Activated CD4-positive, alpha-beta T cell treated with anti-CD3 and anti-CD28 coated beads, Interleukin-2, amount 50 U/mL, for 4 hours (primary cell): ENCODE data around the gene CD79A.

Experiments
- DNase-seq, 2 experiments: peaks; one replicate each; pipeline ENCODE4 v3.0.0-alpha.2; 2020

CD79A gene

DNA sequence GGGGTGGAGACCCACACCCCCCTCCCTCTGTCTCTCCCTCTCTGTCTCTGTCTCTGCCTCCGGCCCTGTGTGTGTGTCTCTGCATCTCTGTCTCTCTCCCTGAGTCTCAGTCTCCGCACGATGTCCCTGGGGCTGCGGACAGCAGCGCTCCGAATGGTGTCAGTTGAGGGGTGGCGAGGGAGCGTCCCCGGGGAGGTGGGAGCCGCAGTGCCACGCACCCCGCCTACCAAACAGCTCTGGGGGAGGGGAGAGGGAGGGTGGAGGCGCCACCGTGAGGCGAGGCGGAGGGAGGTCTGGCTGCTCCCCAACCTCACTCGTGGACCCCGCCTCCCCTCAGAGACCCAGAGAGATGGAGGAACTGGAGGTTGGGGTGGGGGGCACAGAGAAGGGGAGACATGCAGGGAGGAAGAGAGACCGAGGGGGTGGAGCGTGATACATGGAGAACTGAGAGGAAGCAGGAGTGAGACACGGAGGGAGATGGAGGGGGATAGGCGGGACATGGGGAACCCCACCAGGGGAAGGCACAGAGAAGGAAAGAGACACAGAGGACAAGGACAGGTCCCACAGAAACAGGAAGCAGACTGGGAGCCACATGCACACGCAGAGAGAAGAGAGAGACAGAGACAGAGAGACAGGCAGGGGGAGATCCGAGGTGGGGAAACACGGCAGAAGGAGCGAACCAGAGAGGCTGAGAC, 44.0 kb downstream of the CD79A start:
- DNase-seq, result no peak

DNA sequence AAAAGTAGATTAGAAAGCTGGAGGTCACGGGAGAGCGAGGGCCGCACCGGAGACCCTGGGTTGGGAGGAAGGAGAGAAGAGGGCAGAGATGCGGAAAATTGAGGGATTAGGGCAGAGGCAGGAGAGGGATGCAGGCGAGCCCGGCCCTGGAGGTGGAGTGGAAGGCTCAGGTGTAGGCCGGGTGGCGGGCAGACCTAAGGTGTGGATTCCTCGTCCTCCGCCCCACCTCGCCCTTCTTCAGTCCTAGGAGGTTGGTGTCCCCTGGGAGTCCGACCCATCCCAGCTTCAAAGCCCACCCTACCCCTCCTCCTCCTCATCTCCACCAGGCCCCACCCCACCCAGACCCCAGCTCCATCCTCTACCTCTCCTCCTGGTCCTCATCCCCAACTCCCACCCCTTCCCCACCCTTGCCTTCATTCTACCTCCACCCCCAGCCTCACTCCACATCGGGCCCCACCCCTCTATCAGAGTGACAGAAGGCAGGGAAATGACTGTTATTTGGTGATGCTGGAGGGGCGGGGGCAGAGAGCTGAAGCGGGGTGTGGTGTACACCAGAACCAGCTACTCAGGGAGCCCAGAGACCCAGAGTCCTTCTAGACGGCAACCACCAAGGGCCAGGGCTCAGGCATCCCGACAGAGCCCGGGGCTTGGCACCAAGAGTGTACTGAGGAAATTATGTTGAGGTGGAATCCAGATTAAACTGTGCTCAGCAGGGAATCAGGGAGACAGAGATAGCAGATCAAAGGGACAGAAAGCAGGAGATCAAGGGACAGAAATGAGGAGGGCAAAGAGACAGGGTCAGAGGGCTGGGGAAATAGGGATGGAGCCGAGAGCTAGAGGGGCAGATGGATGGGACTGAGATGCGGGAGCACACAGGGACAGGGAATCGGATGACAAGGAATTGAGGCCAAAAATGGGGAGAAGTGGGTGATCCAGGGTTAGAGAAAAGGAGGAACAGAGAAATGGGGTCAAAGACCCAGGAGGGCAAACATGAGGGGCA, 44.8 kb downstream of the CD79A start:
- no peak for DNase-seq

DNA sequence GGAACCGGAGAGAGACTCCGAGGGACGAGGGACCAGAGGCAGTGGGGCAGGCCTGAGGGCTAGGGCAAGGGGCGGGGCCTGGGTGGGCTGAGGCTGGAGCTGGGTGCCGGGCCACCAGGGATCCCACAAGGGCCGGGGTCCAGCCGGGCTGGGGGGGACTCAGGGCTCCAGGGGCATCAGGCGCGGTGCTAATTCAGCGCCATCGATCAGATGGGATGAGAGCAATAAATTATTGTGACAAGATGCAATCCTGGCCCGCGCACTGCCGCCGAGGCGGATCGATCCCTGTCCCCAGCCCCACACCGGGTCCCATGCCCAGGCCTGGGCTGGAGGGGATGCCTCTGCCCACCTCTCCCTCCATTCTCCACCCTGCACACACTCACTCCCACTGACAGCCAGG, 45.5 kb downstream of the CD79A start:
- no peak for DNase-seq

DNA sequence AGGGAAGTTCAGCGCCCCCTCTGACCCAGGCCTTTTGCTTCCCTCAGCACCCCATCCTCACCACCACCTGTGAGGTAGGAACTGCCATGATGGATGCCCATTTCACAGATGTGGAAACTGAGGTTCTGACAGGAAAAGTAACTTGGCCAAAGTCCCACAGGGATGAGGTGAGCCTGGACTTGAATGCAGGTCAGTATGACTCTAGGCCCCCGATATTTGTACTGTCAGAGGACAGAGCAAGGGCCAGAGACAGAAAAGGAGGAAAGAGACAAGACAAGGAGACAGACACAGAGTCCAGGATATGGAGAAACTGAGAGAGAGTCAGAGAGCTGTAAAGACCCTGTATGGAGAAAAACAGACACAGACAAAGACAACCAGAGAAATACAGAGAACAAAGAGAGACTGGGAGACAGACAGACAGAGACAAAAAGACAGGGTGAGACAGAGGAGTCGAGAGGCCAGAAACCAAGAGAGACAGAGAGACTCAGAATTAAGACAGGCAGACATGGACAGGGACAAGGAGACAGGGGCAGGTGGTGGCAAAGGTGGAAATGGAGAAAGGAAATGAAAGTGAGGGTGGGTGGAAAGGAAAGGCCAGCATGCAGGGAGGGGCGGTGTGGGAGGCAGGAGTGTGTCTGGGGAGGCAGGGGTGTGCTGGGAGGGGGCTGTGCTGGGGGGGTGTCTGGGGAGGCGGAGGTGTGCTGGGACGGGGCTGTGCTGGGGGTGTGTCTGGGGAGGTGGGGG, 46.1 kb downstream of the CD79A start:
- DNase-seq, result no peak

DNA sequence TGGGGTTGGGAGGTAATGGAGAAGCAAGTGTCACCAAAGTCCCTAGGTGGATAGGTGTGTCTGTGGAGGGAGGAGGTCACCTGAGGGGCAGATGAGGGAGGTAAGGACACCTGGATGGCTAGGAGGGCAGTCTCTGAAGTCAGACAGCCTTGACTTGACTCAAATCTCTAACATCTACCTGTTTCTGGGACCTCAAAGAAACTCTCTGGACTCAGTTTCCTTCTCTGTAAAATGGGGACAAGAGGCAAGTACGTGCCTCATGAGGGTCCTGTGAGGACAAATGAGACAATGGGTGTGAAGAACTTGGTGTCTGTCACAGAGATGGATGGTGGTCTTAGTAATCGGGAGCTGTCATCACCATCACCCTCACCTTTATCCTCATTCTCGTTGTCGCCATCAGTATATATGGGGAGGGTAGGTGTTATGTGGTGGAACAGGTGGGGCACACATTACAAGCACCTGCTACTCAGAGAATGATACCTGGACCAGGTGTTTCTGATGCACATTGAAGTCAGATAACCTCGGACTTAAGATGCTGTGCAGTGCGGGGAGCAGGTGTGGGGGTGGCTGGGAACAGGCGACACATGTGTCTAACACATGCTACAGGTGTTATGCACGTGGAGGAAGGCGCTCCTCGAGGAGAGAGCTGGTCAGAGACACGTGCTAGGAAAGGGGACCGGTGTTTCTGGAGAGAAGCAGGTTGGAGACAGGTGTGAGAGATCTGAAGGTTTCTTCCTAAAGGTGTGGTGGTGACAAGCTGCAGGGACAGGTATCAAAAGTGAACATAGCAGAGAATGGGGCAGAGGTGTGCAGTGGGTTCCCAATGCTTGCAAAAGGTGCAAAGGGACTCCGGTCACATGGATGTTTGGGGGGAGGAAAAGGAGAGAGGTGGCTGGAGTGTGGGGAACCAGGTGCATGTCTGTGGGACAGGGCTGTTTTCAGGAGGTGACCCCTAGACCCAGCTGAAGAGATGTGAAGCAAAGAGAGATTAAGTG, 47.4 kb downstream of the CD79A start:
- no peak for DNase-seq

DNA sequence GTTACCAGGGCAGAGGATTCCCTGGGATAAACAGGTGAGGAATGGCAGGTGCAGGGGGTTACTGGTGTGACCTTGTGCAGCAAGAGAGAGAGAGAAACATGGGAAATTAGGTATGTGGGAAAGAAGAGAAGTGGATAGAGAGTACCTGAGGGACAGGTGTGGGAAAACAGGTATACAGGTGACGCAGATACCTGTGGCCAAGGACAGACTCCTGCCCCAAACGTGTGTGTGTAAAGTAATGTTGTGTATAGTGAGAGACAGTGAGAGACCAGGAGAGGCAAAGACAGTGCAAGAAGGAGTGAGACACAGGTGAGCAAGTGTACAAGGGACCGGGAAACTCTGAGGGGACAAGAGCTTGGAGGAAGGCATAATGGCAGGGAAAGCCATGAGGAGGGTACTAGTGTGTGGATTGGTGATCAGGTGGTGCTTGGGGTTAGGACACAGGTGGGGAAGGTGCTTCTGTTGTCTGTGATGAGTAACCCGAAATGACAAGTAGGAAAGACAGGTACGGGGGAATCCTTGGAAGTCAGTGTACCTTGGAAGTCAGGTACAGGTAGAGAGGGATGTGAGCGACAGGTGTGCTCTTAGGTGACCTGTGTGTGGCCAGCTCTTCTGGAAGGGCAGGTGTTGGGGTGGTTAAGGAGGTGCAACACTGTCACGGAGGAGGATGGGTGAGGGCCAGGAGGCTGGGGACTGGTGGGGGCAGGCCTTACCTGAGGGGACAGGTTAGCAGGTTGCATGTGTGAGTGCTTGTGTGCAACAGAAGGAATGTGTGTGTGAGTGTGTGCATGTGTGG, 48.3 kb downstream of the CD79A start:
- no peak for DNase-seq

DNA sequence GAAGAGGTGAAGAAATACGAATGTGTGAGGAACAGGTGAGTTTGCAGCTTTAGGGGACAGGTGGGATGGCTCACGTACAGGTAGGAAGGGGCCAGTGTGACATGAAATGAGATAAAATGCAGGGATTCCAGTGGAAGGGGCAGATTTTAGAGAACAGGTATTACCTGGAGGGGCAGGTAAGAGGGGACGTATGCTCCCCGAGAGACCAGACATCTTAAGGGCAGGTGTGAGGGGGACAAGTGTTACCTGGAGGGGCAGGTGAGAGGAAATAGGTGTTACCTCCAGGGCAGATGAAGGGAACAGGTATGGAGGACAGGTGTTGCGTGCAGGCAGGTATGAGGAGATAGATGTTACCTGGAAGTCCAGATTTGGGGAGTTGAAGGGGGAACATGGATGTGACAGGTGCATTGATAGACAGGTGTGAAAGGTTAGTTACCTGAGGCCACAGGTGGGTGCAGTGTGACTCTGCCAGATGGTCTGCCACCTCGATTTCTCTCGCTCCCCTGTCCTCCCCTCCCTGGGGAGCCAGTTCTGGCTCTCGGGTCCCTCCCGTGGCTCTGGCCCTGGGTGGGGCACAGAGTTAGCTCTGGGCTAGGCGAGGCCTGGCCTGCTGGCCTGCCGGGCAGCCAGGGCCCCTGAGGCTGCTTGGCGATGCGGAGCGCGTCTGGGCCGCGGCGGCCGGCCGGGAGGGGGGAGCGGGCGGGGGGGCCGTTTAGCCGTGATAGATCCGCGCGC, 49.1 kb downstream of the CD79A start:
- DNase-seq, result no peak

DNA sequence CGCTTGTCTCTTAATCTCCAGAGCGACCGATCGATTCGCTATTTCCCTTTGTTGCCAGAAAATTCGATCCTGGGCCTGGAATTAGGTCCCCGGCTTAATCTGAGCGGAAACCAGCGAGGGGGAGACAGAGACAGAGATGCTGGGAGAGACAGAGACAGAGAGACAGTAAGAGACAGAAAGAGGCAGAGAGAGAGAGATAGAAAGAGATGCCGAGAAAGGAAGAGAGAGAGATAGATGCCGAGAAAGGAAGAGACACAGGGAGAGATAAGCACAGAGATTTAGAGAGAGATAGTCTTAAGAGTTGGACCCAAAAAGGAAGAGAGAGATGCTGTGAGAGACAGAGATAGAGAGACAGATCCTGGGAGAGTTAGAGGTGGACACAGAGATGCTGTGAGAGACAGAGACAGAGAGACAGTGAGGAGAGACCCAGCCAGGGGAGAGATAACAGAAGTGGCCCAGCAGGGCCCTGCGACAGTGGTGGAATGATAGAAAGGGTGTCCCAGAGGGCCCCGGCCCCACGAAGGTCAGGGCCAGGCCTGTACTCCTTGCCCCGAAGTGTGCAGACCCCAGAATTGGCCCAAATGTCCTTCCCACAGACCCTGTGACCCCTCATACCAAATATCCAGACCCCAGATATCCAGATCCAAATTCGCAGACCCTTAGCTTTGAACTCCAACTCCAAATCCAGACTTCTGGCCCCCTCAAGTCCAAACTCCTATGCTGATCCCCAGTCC, 49.9 kb downstream of the CD79A start:
- no peak for DNase-seq

DNA sequence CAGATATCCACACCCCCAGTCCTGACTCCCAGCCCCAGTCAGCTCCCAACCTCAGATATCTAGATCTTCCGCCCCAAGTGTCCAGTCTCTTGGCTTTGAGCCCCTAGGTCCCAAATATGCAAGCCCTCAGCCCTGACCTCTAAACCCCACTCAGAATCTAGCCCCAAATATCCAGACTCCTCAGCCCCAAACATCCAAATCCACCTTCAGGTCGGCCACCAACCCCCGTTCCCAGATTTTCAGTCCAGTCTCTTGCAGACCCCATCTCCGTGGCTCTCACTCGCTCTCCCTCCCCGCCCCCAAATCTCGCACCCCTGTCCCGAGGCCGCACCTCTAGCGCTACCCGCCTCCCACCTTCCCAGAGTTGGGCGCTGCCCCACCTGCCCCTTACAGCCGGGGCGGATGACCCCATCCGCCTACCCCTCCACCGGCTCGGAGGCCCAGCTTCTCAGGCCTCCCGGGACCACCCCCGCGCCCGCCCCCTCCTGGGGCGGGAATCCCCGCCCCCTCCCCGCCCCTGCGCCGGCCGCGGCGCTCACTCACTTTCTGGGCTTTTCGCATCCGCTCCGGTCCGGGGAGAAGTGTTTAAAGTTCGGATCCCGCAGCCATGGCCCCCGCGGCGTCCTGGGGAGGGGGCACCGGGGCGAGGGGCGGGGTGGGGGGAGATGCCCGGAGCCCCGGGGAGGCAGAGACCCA, 50.6 kb downstream of the CD79A start:
- no peak for DNase-seq

DNA sequence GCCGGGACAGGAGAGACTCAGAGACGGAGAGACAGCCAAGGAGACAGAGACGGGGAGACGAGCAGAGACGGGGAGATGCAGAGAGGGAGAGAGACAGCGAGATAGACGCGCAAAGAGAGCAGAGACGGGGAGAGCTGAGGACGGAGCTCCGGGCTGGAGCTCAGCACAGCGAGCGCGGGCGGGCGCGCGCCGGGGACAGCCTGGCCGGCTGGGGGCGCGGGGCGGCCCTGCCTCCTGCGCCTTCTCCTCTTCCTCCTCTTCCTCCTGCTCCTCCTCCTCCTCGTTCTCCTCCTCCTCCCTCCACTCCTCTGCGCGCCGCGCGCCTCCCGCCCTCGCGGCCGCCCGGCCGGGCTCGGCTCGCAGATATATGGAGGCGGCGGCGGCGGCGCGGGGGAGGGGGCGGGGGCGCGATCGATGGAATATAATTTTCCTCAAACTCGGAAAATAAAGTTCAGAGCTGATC, 51.2 kb downstream of the CD79A start, which contains the start of gene ERFL:
TSS of gene ERFL (minus strand) at position 229 of the 463 bp plus-strand sequence. CDS start 15,530 bp downstream, outside the sequence.
- no peak for DNase-seq

DNA sequence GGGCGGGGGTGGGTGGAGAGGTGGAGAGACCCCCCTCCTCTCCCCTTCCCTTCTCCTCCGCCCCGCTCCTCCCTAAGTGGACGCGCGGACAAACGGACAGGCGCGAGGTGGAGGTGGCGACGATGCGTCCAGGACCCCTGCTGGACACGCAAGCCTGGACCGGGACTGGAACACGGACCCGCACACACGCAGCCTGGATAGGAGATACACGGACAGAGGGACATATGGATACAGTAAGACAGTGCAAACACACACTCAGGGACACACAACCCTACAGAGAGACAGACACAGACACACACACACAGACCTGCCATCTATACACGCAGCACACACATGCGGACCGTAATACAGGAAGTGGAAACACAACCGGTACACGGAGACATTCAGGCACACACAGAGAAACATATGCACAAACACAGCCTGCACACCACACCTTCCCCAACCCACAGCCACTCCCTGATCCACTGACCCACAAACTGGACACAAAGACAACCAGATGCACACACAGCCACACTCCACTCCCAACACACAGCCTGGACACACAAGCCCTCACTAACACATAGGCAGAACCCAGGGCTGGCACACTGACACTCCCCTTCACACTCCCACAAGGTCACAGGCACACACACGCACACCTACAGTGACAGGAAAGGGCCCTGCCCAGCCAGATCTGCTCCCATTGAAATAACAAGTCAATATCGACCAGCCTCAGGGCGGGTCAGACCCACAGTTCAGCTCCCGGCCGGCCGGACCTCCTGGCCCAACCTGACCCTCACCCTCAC, 51.9 kb downstream of the CD79A start:
- DNase-seq, result no peak

DNA sequence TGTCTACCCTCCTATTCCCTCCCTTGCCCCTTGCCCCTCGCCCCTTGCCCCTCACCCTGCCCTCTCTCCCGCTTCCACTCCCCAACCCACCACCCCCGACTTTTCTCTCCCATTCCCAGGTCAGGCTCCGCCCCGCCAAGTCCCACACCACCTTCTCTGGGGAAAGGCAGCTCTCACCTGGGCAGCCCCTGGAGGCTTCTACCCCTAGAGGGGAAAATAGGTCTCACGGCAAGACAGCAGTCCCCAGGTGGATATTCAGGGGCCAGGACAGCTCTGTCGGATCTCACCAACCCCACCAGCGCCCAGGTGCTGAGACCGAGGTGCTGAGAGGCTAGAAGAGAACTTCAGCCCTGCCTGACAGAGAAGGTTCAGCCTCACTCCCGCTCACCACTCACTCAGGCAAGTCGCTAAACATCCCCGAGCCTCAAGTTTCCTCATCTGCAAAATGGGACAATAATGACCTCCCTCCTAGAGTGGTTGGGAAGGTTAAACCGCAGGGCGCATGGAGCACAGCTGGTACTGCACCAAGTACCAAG, 52.5 kb downstream of the CD79A start:
- no peak for DNase-seq

DNA sequence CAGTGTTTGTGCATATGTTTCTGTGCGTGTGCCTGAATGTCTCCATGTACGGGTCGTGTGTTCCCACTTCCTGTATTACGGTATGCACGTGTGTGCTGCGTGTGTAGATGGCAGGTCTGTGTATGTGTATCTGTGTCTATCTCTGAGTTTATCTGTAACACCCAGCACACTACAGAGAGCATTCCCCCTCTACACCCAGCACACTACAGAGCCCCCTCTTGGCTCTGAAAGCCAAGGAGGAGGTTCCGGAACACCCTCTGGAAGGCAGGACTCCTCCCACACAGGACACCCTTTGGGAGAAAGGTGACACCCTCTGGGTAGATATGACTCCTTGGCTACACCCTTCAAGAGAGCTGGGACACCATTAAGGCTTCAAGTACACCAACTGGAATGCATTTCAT, 53.2 kb downstream of the CD79A start:
- DNase-seq, result no peak
